OCI-LY7 (cell line): ENCODE results near the gene CSNK2A1.
"Not testable (repeated sequence)": the region's sequence is repeated elsewhere in the genome, so short reads cannot be mapped to it uniquely, and the experiment has no call there.

Experiments
- CTCF ChIP-seq: fragments of 200-600 bp; sonication (generic); conservative IDR thresholded peaks from 2 replicates; pipeline ENCODE4 v1.5.1; 2014; ENCODE audit warnings: mild to moderate bottlenecking, antibody characterized with exemption, low read length, moderate library complexity, mixed read lengths
- EZH2phosphoT487 ChIP-seq: fragments of 200-600 bp; sonication (generic); IDR thresholded peaks from 2 replicates; pipeline ENCODE4 v1.6.1; 2018; ENCODE audit warnings: low read depth, borderline replicate concordance, mild to moderate bottlenecking, mixed run types, antibody characterized with exemption, low read length, moderate library complexity, mixed read lengths

- TF ChIP-seq CTCF, EZH2phosphoT487: not testable (repeated sequence)
Measured at GRCh38 chr20:578940-579690, 35.5 kb upstream of the CSNK2A1 start.
